HEK293 (cell line): ENCODE data around the gene CDKAL1.

Experiments
- CTCF ChIA-PET: fragments of 350-600 bp; formaldehyde crosslinking; extraction: SDS; loops from one replicate; lab custom pipeline; 2021; ENCODE audit warnings: antibody characterized with exemption; lab: Yijun Ruan, JAX
- POLR2A ChIA-PET: fragments of 300-600 bp; formaldehyde crosslinking; extraction: SDS; loops from one replicate; lab custom pipeline; 2020; ENCODE audit warnings: antibody characterized with exemption, inconsistent platforms; lab: Yijun Ruan, JAX
- H3K27ac ChIP-seq: fragments of 200-500 bp; sonication (Bioruptor generic); 2 replicates; pipeline ENCODE4 v1.5.1; 2014; ENCODE audit warnings: low read depth, low read length, control low read depth, inconsistent platforms; ENCODE audit errors: extremely low read depth
- H3K36me3 ChIP-seq, 2 experiments: fragments of 200-500 bp in 1 of 2; sonication (Bioruptor generic) in 1 of 2; 1 replicate in 1 of 2; 2 replicates in 1 of 2; pipeline ENCODE4 v1.5.1; 2014 to 2017; ENCODE audit warnings: inconsistent platforms in 2 of 2, low read length in 2 of 2; ENCODE audit not compliant: control insufficient read depth in 2 of 2, insufficient read depth in 1 of 2
- H3K4me1 ChIP-seq: fragments of 200-500 bp; sonication (Bioruptor generic); 2 replicates; pipeline ENCODE4 v1.5.1; 2014; ENCODE audit warnings: mild to moderate bottlenecking, low read length, inconsistent platforms; ENCODE audit not compliant: control insufficient read depth, insufficient read depth
- H3K4me3 ChIP-seq: 2 replicates; pipeline ENCODE4 v1.5.1; 2011; ENCODE audit warnings: low read depth, mild to moderate bottlenecking, control low read depth, low read length, moderate library complexity
- H3K9me3 ChIP-seq: fragments of 200-500 bp; sonication (Bioruptor generic); 2 replicates; pipeline ENCODE4 v1.5.1; 2014; ENCODE audit warnings: low read depth, low read length, inconsistent platforms; ENCODE audit not compliant: control insufficient read depth, insufficient read depth
- CTCF ChIP-seq: fragments of 450-650 bp; formaldehyde crosslinking; IDR thresholded peaks from 2 replicates; pipeline ENCODE4 v1.5.1; 2016; ENCODE audit warnings: missing biosample characterization, missing genetic modification characterization
- FEZF1 ChIP-seq: fragments of 450-650 bp; formaldehyde crosslinking; IDR thresholded peaks from 2 replicates; pipeline ENCODE4 v1.5.1; 2016; ENCODE audit warnings: missing biosample characterization, missing genetic modification characterization
- PRDM1 ChIP-seq: fragments of 450-650 bp; formaldehyde crosslinking; IDR thresholded peaks from 2 replicates; pipeline ENCODE4; 2016; ENCODE audit warnings: missing biosample characterization, missing genetic modification characterization
- PRDM10 ChIP-seq: fragments of 450-650 bp; formaldehyde crosslinking; IDR thresholded peaks from 2 replicates; pipeline ENCODE4 v1.5.1; 2016; ENCODE audit warnings: missing biosample characterization, missing genetic modification characterization
- SCRT2 ChIP-seq: fragments of 450-650 bp; formaldehyde crosslinking; IDR thresholded peaks from 2 replicates; pipeline ENCODE4 v1.5.1; 2016; ENCODE audit warnings: missing biosample characterization, missing genetic modification characterization
- YY1 ChIP-seq: fragments of 450-650 bp; formaldehyde crosslinking; IDR thresholded peaks from 2 replicates; pipeline ENCODE4 v1.5.1; 2018; ENCODE audit warnings: missing biosample characterization, missing genetic modification characterization
- ZNF133 ChIP-seq: fragments of 450-650 bp; formaldehyde crosslinking; IDR thresholded peaks from 2 replicates; pipeline ENCODE4 v1.5.1; 2016; ENCODE audit warnings: missing biosample characterization, missing genetic modification characterization
- ZNF19 ChIP-seq: fragments of 450-650 bp; formaldehyde crosslinking; IDR thresholded peaks from 2 replicates; pipeline ENCODE4; 2016; ENCODE audit warnings: missing biosample characterization, missing genetic modification characterization, low read depth
- ZNF518A ChIP-seq: fragments of 450-650 bp; formaldehyde crosslinking; conservative IDR thresholded peaks from 2 replicates; pipeline ENCODE4 v1.5.1; 2016; ENCODE audit warnings: low read depth, missing biosample characterization, missing genetic modification characterization
- ZNF624 ChIP-seq: fragments of 450-650 bp; formaldehyde crosslinking; IDR thresholded peaks from 2 replicates; pipeline ENCODE4 v1.5.1; 2017; ENCODE audit warnings: missing biosample characterization, missing genetic modification characterization
- ZNF792 ChIP-seq: fragments of 450-650 bp; formaldehyde crosslinking; IDR thresholded peaks from 2 replicates; pipeline ENCODE4 v1.5.1; 2016; ENCODE audit warnings: missing biosample characterization, missing genetic modification characterization
- ZSCAN23 ChIP-seq: fragments of 450-650 bp; formaldehyde crosslinking; IDR thresholded peaks from 2 replicates; pipeline ENCODE4 v1.5.1; 2016; ENCODE audit warnings: missing biosample characterization, missing genetic modification characterization
- TF ChIP-seq, protein P1 (sequence below): fragments of 450-650 bp; formaldehyde crosslinking; IDR thresholded peaks from 2 replicates; pipeline ENCODE4 v1.5.1; 2016; ENCODE audit warnings: missing biosample characterization, missing genetic modification characterization

Gene CDKAL1

DNA sequence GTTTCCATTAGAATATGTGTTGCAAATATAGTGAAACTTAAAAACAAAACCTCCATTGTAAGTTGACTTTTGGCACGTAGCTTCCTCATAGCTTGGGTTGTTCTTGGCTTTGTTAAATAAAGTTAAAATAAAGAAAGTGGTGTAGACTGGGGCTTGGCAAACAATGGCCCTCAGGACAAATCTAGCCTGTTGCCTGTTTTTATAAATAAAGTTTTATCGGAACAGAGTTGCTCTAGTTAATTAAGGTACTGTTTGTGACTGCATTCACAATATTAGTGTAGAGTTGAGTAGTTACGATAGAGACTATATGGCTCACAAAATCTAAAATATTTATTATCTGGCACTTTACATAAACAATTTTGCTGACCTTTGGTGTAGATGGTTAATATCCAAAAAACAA, 168.8 kb downstream of the CDKAL1 start:
- CTCF ChIA-PET: no interaction called here

GRCh38 chr6:20704325-20705025, 170.2 kb downstream of the CDKAL1 start:
- peaks cover 29% of the 10 kb centered on the region for H3K4me1 ChIP-seq
- no peak overlapping the region for H3K27ac ChIP-seq
- H3K4me3 ChIP-seq: no peak overlapping the region
- ChIA-PET CTCF (interaction anchor here (0.5 to 1.1 kb wide), 4 partner anchors 9 to 959 kb away, joined by 3 to 4 read pairs (median 3); no protein-coding TSS in a partner anchor), POLR2A (interaction anchor here (0.9 kb wide), 1 partner anchor 889 kb away, joined by 3 read pairs; the partner anchor contains the start of gene SOX4)
- no peaks in the 10 kb centered on the region for H3K36me3 ChIP-seq
- H3K9me3 ChIP-seq: no peaks in the 10 kb centered on the region
- TF ChIP-seq FEZF1 (tag by site-specific recombination): peak; percentile 56
- TF ChIP-seq PRDM1 (tag by site-specific recombination): peak; percentile 43; the same call in 1 of the 2 replicates
- TF ChIP-seq ZNF792 (tag by site-specific recombination): no peak
- no peak for TF ChIP-seq ZSCAN23 (tag by site-specific recombination)
- TF ChIP-seq ZNF624 (tag by site-specific recombination): no peak
- TF ChIP-seq PRDM10: peak; percentile 42; the same call in 1 of the 2 replicates
- TF ChIP-seq, all 188 proteins: peak for 3

More for the DNA sequence above, 168.8 kb downstream of the CDKAL1 start:
- POLR2A ChIA-PET: no interaction called here
- peaks cover 25% of the 10 kb centered on the region for H3K4me1 ChIP-seq
- no peaks in the 10 kb centered on the region for H3K9me3 ChIP-seq
- H3K4me3 ChIP-seq: no peak overlapping the region
- TF ChIP-seq, protein P1, sequence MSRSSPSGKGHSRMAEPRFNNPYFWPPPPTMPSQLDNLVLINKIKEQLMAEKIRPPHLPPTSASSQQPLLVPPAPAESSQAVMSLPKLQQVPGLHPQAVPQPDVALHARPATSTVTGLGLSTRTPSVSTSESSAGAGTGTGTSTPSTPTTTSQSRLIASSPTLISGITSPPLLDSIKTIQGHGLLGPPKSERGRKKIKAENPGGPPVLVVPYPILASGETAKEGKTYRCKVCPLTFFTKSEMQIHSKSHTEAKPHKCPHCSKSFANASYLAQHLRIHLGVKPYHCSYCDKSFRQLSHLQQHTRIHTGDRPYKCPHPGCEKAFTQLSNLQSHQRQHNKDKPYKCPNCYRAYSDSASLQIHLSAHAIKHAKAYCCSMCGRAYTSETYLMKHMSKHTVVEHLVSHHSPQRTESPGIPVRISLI (tag by site-specific recombination): peak; percentile 57; the same call in 1 of the 2 replicates
- TF ChIP-seq ZNF19 (no peak), ZNF133 (tag by site-specific recombination) (no peak), SCRT2 (tag by site-specific recombination) (peak; percentile 16; the same call in 1 of the 2 replicates), YY1 (no peak), ZNF518A (tag by site-specific recombination) (no peak), CTCF (tag by site-specific recombination) (no peak)
- H3K27ac ChIP-seq: no peak overlapping the region
- H3K36me3 ChIP-seq: no peaks in the 10 kb centered on the region
